Colonic mucosa (tissue), 4 donors: ENCODE measurements around the gene CYTH3. TPM values are rescaled to one million over a fixed set of nuclear protein-coding genes. Genes with fewer than 3 reads are reported as not detected.

ENCODE experiments used
- DNase-seq: peaks from one replicate; pipeline ENCODE4 v3.0.0-alpha.2; 2020
- H3K27ac ChIP-seq: fragments of 200-600 bp; one replicate; pipeline ENCODE4 v1.8.0; 2021
- H3K27me3 ChIP-seq: fragments of 200-600 bp; one replicate; pipeline ENCODE4 v1.8.0; 2021
- H3K36me3 ChIP-seq: fragments of 200-600 bp; one replicate; pipeline ENCODE4 v1.8.0; 2021
- H3K4me1 ChIP-seq: fragments of 200-600 bp; one replicate; pipeline ENCODE4 v1.8.0; 2021; ENCODE audit warnings: mild to moderate bottlenecking
- H3K4me3 ChIP-seq: fragments of 200-600 bp; one replicate; pipeline ENCODE4 v1.8.0; 2021
- H3K9ac ChIP-seq, 2 donors: one replicate each; pipeline ENCODE4 v1.7.0; 2013; ENCODE audit warnings: control low read depth in 2 of 2, low read depth in 2 of 2, low read length in 2 of 2
- H3K9me3 ChIP-seq: fragments of 200-600 bp; one replicate; pipeline ENCODE4 v1.8.0; 2021
- CTCF ChIP-seq: fragments of 200-600 bp; IDR thresholded peaks from one replicate; pipeline ENCODE4 v1.8.0; 2022; ENCODE audit warnings: antibody characterized with exemption, mild to moderate bottlenecking
- intact Hi-C: fragments of 100-400 bp; cut with DNase I; formaldehyde crosslinking; loops from one replicate; pipeline ENCODE4 v1.14.1; 2022
- total RNA-seq, 2 donors: library from RNA; stranded (reverse); fragmentation: NEBNext Ultra II Directional in 1 of 2; extraction: Animal tissue kit (Norgen Biotek cat#: 25700) in 1 of 2; gene quantifications; one replicate each; pipeline ENCODE4 v1.2.1, GENCODE V29; 2021
- donor health status: healthy.
- donor health status: DM: no; HTN: no; CAD: no.
- donor health status: DM: no; HTN: no; CAD: no.

Gene CYTH3
- total RNA-seq, 2 donors from 2014 or later, result 9.1 to 11.3 TPM

GRCh38 chr7:6158424-6159096, 113.9 kb downstream of the CYTH3 start:
- Histone ChIP-seq H3K27ac (no peak overlapping the region), H3K9ac (no peak overlapping the region), H3K27me3 (no peaks in the 10 kb centered on the region), H3K4me3 (no peak overlapping the region), H3K36me3 (no peaks in the 10 kb centered on the region), H3K4me1 (no peaks in the 10 kb centered on the region), H3K9me3 (no peaks in the 10 kb centered on the region)
- intact Hi-C loops, result loop anchor here (5.0 kb wide), 1 partner anchor 164 kb away; no protein-coding TSS in a partner anchor
- no peak for DNase-seq
- no peak for TF ChIP-seq CTCF

GRCh38 chr7:6157685-6158423, 114.6 kb downstream of the CYTH3 start:
- no peak for TF ChIP-seq CTCF
- Histone ChIP-seq H3K4me1 (no peaks in the 10 kb centered on the region), H3K36me3 (no peaks in the 10 kb centered on the region), H3K27ac (no peak overlapping the region), H3K9ac (no peak overlapping the region), H3K4me3 (no peak overlapping the region), H3K9me3 (no peaks in the 10 kb centered on the region), H3K27me3 (no peaks in the 10 kb centered on the region)
- no peak for DNase-seq
- intact Hi-C loops, result loop anchor here (5.0 kb wide), 1 partner anchor 164 kb away; no protein-coding TSS in a partner anchor

GRCh38 chr7:6156734-6157133, 115.7 kb downstream of the CYTH3 start:
- Histone ChIP-seq H3K9me3 (no peaks in the 10 kb centered on the region), H3K36me3 (no peaks in the 10 kb centered on the region), H3K9ac (no peak overlapping the region), H3K27ac (no peak overlapping the region), H3K27me3 (no peaks in the 10 kb centered on the region), H3K4me1 (no peaks in the 10 kb centered on the region), H3K4me3 (no peak overlapping the region)
- no peak for TF ChIP-seq CTCF
- intact Hi-C loops, result loop anchor here (5.0 kb wide), 1 partner anchor 166 kb away; no protein-coding TSS in a partner anchor
- DNase-seq, result no peak

- Histone ChIP-seq H3K27ac (no peak overlapping the region), H3K27me3 (no peaks in the 10 kb centered on the region), H3K36me3 (no peaks in the 10 kb centered on the region), H3K4me3 (no peak overlapping the region), H3K9ac (no peak overlapping the region), H3K4me1 (no peaks in the 10 kb centered on the region), H3K9me3 (no peaks in the 10 kb centered on the region)
- TF ChIP-seq CTCF, result no peak
- intact Hi-C loops, result loop anchor here (5.0 kb wide), 1 partner anchor 167 kb away; no protein-coding TSS in a partner anchor
- no peak for DNase-seq
Observed at GRCh38 chr7:6155596-6155995, 116.8 kb downstream of the CYTH3 start.

- Histone ChIP-seq H3K27ac (no peak overlapping the region), H3K36me3 (no peaks in the 10 kb centered on the region), H3K4me1 (no peaks in the 10 kb centered on the region), H3K9ac (no peak overlapping the region), H3K27me3 (no peaks in the 10 kb centered on the region), H3K4me3 (no peak overlapping the region), H3K9me3 (no peaks in the 10 kb centered on the region)
- no peak for TF ChIP-seq CTCF
- intact Hi-C loops, result loop anchor here (5.0 kb wide), 1 partner anchor 168 kb away; no protein-coding TSS in a partner anchor
- no peak for DNase-seq
Observed at GRCh38 chr7:6154542-6155404, 117.7 kb downstream of the CYTH3 start.
